HEK293 (cell line): ENCODE data around the gene TMEM9B.

Experiments used
- BCL11A ChIP-seq: fragments of 450-650 bp; formaldehyde crosslinking; IDR thresholded peaks from 2 replicates; pipeline ENCODE4 v1.5.1; 2016; ENCODE audit warnings: low read depth, missing biosample characterization, missing genetic modification characterization
- CTCF ChIP-seq: fragments of 450-650 bp; formaldehyde crosslinking; IDR thresholded peaks from 2 replicates; pipeline ENCODE4 v1.5.1; 2016; ENCODE audit warnings: missing biosample characterization, missing genetic modification characterization
- HOXA7 ChIP-seq: sonication (generic); formaldehyde crosslinking; IDR thresholded peaks from 2 replicates; pipeline ENCODE4 v1.8.1; 2022; ENCODE audit warnings: missing genetic modification reagents, borderline replicate concordance
- PRDM4 ChIP-seq: fragments of 450-650 bp; formaldehyde crosslinking; IDR thresholded peaks from 2 replicates; pipeline ENCODE4 v1.5.1; 2017; ENCODE audit warnings: missing biosample characterization, missing genetic modification characterization
- ZNF624 ChIP-seq: fragments of 450-650 bp; formaldehyde crosslinking; IDR thresholded peaks from 2 replicates; pipeline ENCODE4 v1.5.1; 2017; ENCODE audit warnings: missing biosample characterization, missing genetic modification characterization
- ZNF639 ChIP-seq: fragments of 450-650 bp; formaldehyde crosslinking; IDR thresholded peaks from 2 replicates; pipeline ENCODE4 v1.5.1; 2016; ENCODE audit warnings: missing biosample characterization, missing genetic modification characterization
- ZNF830 ChIP-seq: fragments of 450-650 bp; IDR thresholded peaks from 2 replicates; pipeline ENCODE4 v1.5.0; 2018; ENCODE audit warnings: missing biosample characterization, missing genetic modification characterization, low read depth, mild to moderate bottlenecking, moderate library complexity

- TF ChIP-seq ZNF830 (tag by site-specific recombination) (no peak), PRDM4 (tag by site-specific recombination) (no peak), CTCF (tag by site-specific recombination) (no peak), ZNF639 (no peak), BCL11A (tag by site-specific recombination) (no peak), HOXA7 (CRISPR knock-in tag) (no peak), ZNF624 (tag by site-specific recombination) (no peak)
Observed at GRCh38 chr11:8985462-8985861, 21.2 kb upstream of the TMEM9B start.
